HFF-Myc (cell line): Measurements from ENCODE around the gene SHROOM2.

Source experiments
- DNase-seq: peaks from one replicate; pipeline ENCODE4 v3.0.0-alpha.2; 2011; ENCODE audit warnings: low read depth; ENCODE audit errors: extremely low read depth
- H3K4me3 ChIP-seq: replicated peaks from 2 replicates; pipeline ENCODE4 v1.5.1; 2011; ENCODE audit warnings: low read depth, mild to moderate bottlenecking, control low read depth, low read length
- TF ChIP-seq, protein P1 (sequence below): IDR thresholded peaks from 2 replicates; pipeline ENCODE4 v1.5.1; 2012; ENCODE audit warnings: mild to moderate bottlenecking, low read depth, low read length, control low read depth; ENCODE audit errors: missing control alignments

Gene SHROOM2

GRCh38 chrX:9875801-9876200 lies 89.6 kb downstream of the SHROOM2 start:
- TF ChIP-seq, protein P1, sequence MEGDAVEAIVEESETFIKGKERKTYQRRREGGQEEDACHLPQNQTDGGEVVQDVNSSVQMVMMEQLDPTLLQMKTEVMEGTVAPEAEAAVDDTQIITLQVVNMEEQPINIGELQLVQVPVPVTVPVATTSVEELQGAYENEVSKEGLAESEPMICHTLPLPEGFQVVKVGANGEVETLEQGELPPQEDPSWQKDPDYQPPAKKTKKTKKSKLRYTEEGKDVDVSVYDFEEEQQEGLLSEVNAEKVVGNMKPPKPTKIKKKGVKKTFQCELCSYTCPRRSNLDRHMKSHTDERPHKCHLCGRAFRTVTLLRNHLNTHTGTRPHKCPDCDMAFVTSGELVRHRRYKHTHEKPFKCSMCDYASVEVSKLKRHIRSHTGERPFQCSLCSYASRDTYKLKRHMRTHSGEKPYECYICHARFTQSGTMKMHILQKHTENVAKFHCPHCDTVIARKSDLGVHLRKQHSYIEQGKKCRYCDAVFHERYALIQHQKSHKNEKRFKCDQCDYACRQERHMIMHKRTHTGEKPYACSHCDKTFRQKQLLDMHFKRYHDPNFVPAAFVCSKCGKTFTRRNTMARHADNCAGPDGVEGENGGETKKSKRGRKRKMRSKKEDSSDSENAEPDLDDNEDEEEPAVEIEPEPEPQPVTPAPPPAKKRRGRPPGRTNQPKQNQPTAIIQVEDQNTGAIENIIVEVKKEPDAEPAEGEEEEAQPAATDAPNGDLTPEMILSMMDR, result no peak
- DNase-seq, result no peak
- H3K4me3 ChIP-seq, result no peak overlapping the region

GRCh38 chrX:9876201-9876600 lies 90.0 kb downstream of the SHROOM2 start:
- H3K4me3 ChIP-seq, result no peak overlapping the region
- no peak for DNase-seq
- TF ChIP-seq, protein P1, result no peak

- DNase-seq, result no peak
- TF ChIP-seq, protein P1, result no peak
- no peak overlapping the region for H3K4me3 ChIP-seq
Observed at GRCh38 chrX:9878146-9878820, 92.1 kb downstream of the SHROOM2 start.

GRCh38 chrX:9880237-9880636 lies 94.0 kb downstream of the SHROOM2 start:
- no peak overlapping the region for H3K4me3 ChIP-seq
- TF ChIP-seq, protein P1, result no peak
- no peak for DNase-seq

DNA sequence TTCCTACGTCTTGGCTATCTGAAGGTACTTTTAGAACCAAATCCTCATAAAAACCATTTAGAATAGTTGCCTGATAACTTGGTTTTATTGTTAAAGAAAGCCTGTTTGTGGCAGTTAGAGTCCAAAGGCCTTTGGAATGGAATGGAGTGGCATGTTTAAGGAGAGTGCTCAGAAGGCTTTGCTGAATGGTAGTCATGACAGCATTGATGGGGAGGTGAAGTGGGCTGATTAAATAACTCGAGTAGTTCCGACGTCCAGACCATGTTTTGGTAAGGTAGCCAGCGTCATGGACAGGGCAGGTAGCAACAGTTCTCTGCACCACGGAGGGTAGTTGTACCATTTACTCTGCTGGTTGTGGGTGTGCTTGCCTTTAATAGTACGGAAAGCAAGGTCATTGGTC lies 94.6 kb downstream of the SHROOM2 start:
- DNase-seq, result no peak
- TF ChIP-seq, protein P1, result no peak
- H3K4me3 ChIP-seq, result no peak overlapping the region

GRCh38 chrX:9882669-9883446 lies 96.6 kb downstream of the SHROOM2 start:
- H3K4me3 ChIP-seq, result no peak overlapping the region
- no peak for DNase-seq
- TF ChIP-seq, protein P1, result no peak
